Body of pancreas (tissue), 4 donors: Measurements from ENCODE around the gene ATG7. TPM values are rescaled to one million over a fixed set of nuclear protein-coding genes. Genes with fewer than 3 reads are reported as not detected.
"Not testable (repeated sequence)": the region's sequence is repeated elsewhere in the genome, so short reads cannot be mapped to it uniquely, and the experiment has no call there.

Experiments
- ATAC-seq: fragments of 150-250 bp; one replicate; pipeline ENCODE4 v1.9.1; 2016
- DNase-seq, 4 donors: peaks; one replicate each; pipeline ENCODE4 v3.0.0-alpha.2; 2019
- H3K27ac ChIP-seq, 4 donors: fragments of 200-600 bp; sonication (generic); 1 replicate in 3 of 4; 2 replicates in 1 of 4; pipeline versions ENCODE4 v1.5.1 to v1.6.1; 2016 to 2019; ENCODE audit warnings: mild to moderate bottlenecking in 1 of 4, mixed read lengths in 1 of 4, moderate library complexity in 1 of 4
- H3K27me3 ChIP-seq, 2 donors: fragments of 200-600 bp; sonication (generic); one replicate each; pipeline ENCODE4 v1.6.0; 2016; ENCODE audit warnings: mild to moderate bottlenecking in 1 of 2
- H3K36me3 ChIP-seq, 2 donors: fragments of 200-600 bp; sonication (generic); replicated peaks in 1 of 2; 2 replicates each; pipeline ENCODE4 v1.5.1; 2016; ENCODE audit warnings: low read depth in 2 of 2; ENCODE audit not compliant: insufficient read depth in 1 of 2
- H3K4me1 ChIP-seq: fragments of 200-600 bp; sonication (generic); one replicate; pipeline ENCODE4 v1.6.0; 2016
- H3K4me3 ChIP-seq, 2 donors: fragments of 200-600 bp; sonication (generic); 1 replicate in 1 of 2; 2 replicates in 1 of 2; pipeline ENCODE4 v1.5.1; 2016 to 2019
- H3K9me3 ChIP-seq, 3 donors: fragments of 200-600 bp; sonication (generic); 1 replicate in 2 of 3; 2 replicates in 1 of 3; pipeline ENCODE4 v1.5.1; 2016
- POLR2A ChIP-seq, 3 donors: fragments of 450-650 bp; IDR thresholded peaks; one replicate each; pipeline ENCODE4 v1.6.1; 2016; ENCODE audit warnings: antibody characterized with exemption in 3 of 3, mild to moderate bottlenecking in 2 of 3
- WGBS, 2 donors: methylation state at CpG; one replicate each; pipeline ENCODE4 v1.1.5; 2017; 5-methylcytosine and 5-hydroxymethylcytosine counted together
- intact Hi-C: fragments of 100-400 bp; cut with DNase I; formaldehyde crosslinking; loops from one replicate; pipeline ENCODE4 v1.15.1; 2023
- total RNA-seq, 2 donors: library from RNA; depleted of rRNA; stranded (reverse); fragments of >200 nt; gene quantifications; one replicate each; pipeline ENCODE4 v1.1.0, GENCODE V29; 2016
- TF ChIP-seq, protein P1 (sequence below), 7 experiments: fragments of 450-650 bp in 4 of 7; fragments of 200-600 bp in 3 of 7; sonication (generic) in 3 of 7; IDR thresholded peaks; one replicate each; pipeline ENCODE4 v1.5.1; 2016 to 2019; ENCODE audit warnings: antibody characterized with exemption in 7 of 7

ATG7 gene
- total RNA-seq, 2 donors from 2014 or later: 40.5 to 43.6 TPM

DNA sequence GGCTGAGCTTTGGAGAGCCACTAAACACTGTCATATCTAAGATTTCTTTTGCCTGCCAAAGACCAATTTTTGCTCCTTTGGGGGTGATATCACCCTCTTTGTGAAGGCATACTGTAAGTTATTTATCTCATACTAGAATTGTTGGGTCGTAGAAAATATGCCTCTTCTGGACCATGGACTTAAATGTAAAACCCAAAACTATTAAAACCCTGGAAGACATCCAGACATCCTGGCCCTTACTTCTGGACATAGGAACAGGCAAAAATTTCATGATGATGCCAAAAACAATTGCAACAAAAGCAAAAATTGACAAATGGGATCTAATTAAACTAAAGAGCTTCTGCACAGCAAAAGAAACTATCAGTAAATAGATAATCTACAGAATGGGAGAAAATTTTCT, 172.2 kb downstream of the ATG7 start:
- H3K27me3 ChIP-seq: no peaks in the 10 kb centered on the region
- H3K9me3 ChIP-seq: no peaks in the 10 kb centered on the region
- no peak overlapping the region for H3K4me3 ChIP-seq
- H3K4me1 ChIP-seq: no peaks in the 10 kb centered on the region
- DNase-seq: no peak
- H3K27ac ChIP-seq: no peak overlapping the region
- no peaks in the 10 kb centered on the region for H3K36me3 ChIP-seq
- intact Hi-C loops: no loop called here
- WGBS, 2 donors: 76 to 79% methylated on average over 1 of the region's 1 CpG
- ATAC-seq: no peak
- TF ChIP-seq, protein P1, sequence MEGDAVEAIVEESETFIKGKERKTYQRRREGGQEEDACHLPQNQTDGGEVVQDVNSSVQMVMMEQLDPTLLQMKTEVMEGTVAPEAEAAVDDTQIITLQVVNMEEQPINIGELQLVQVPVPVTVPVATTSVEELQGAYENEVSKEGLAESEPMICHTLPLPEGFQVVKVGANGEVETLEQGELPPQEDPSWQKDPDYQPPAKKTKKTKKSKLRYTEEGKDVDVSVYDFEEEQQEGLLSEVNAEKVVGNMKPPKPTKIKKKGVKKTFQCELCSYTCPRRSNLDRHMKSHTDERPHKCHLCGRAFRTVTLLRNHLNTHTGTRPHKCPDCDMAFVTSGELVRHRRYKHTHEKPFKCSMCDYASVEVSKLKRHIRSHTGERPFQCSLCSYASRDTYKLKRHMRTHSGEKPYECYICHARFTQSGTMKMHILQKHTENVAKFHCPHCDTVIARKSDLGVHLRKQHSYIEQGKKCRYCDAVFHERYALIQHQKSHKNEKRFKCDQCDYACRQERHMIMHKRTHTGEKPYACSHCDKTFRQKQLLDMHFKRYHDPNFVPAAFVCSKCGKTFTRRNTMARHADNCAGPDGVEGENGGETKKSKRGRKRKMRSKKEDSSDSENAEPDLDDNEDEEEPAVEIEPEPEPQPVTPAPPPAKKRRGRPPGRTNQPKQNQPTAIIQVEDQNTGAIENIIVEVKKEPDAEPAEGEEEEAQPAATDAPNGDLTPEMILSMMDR (IDR thresholded peaks at IDR 0.05): no peak
- TF ChIP-seq POLR2A (IDR thresholded peaks at IDR 0.05): no peak

GRCh38 chr3:11445193-11445592, 173.0 kb downstream of the ATG7 start:
- H3K36me3 ChIP-seq, intact Hi-C loops, DNase-seq, H3K27ac ChIP-seq, H3K9me3 ChIP-seq, H3K4me1 ChIP-seq, ATAC-seq, H3K27me3 ChIP-seq, H3K4me3 ChIP-seq: not testable (repeated sequence)
- 91 to 93% methylated on average over 3 of the region's 3 CpGs for WGBS, 2 donors

- no peak overlapping the region for H3K4me3 ChIP-seq
- H3K27me3 ChIP-seq: no peaks in the 10 kb centered on the region
- intact Hi-C loops: no loop called here
- H3K4me1 ChIP-seq: no peaks in the 10 kb centered on the region
- H3K9me3 ChIP-seq: no peaks in the 10 kb centered on the region
- no peak for DNase-seq
- no peak overlapping the region for H3K27ac ChIP-seq
- TF ChIP-seq, protein P1 (IDR thresholded peaks at IDR 0.05): no peak
- TF ChIP-seq POLR2A (IDR thresholded peaks at IDR 0.05): no peak
- 53 to 57% methylated on average over 2 of the region's 2 CpGs for WGBS, 2 donors
- no peaks in the 10 kb centered on the region for H3K36me3 ChIP-seq
- ATAC-seq: no peak
These were observed 173.7 kb downstream of the ATG7 start for GRCh38 chr3:11445883-11446282.

DNA sequence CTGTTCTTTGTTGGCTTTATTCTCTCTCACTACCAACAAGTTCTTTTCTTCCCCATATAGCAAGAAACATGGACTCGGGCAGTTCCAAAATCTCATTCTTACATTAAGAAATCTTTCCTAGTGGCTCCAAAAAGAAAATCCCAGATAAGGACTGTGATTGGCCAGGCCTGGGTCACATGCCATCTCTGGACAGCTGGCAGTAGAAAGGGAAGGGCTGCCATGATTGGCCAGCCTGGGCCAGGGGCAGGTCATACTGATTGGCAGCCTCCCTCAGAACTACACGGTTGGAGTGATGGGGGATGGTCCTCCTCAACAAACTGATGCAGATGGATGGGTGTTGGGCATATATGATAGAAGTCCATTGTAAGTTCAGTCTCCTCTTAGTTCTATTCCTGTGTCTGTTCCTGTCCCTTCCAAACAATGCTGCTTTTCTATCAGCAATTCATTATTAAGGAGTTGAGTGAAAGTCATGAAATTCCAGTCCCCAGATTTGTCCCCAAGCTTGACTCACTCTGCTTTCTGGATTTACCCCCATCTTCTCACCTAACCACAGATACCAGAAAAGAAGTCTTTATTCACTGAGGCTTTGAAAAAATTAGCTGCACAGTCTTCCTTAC, 175.5 kb downstream of the ATG7 start:
- 30 to 37% methylated on average over 2 of the region's 2 CpGs for WGBS, 2 donors

GRCh38 chr3:11450015-11450414, 177.8 kb downstream of the ATG7 start:
- 83 to 85% methylated on average over 2 of the region's 2 CpGs for WGBS, 2 donors
- DNase-seq (no peak), ATAC-seq (no peak)
- no peaks in the 10 kb centered on the region for H3K4me1 ChIP-seq
- no peak for TF ChIP-seq POLR2A (IDR thresholded peaks at IDR 0.05)
- TF ChIP-seq, protein P1 (IDR thresholded peaks at IDR 0.05): no peak
- H3K9me3 ChIP-seq: no peaks in the 10 kb centered on the region
- no peaks in the 10 kb centered on the region for H3K36me3 ChIP-seq
- intact Hi-C loops: no loop called here
- H3K4me3 ChIP-seq: no peak overlapping the region
- no peak overlapping the region for H3K27ac ChIP-seq
- H3K27me3 ChIP-seq: no peaks in the 10 kb centered on the region

More for the DNA sequence above, 175.5 kb downstream of the ATG7 start:
- no peaks in the 10 kb centered on the region for H3K36me3 ChIP-seq
- ATAC-seq (no peak), DNase-seq (no peak)
- TF ChIP-seq POLR2A (IDR thresholded peaks at IDR 0.05): no peak
- TF ChIP-seq, protein P1 (IDR thresholded peaks at IDR 0.05): no peak
- H3K4me3 ChIP-seq: no peak overlapping the region
- H3K9me3 ChIP-seq: no peaks in the 10 kb centered on the region
- H3K27me3 ChIP-seq: no peaks in the 10 kb centered on the region
- intact Hi-C loops: no loop called here
- no peaks in the 10 kb centered on the region for H3K4me1 ChIP-seq
- no peak overlapping the region for H3K27ac ChIP-seq
